Testis (tissue), 3 donors: ENCODE results near the gene TSPAN2. TPM values are rescaled to one million over a fixed set of nuclear protein-coding genes. Genes with fewer than 3 reads are reported as not detected.

ENCODE experiments used
- DNase-seq: peaks from one replicate; pipeline ENCODE4 v3.0.0-alpha.2; 2019
- H3K27ac ChIP-seq, 2 donors: fragments of 200-600 bp; sonication (generic); one replicate each; pipeline ENCODE4 v1.5.1; 2019
- H3K27me3 ChIP-seq: fragments of 200-600 bp; sonication (generic); one replicate; pipeline ENCODE4 v1.5.1; 2019
- H3K36me3 ChIP-seq: fragments of 200-600 bp; sonication (generic); one replicate; pipeline ENCODE4 v1.5.1; 2017; ENCODE audit warnings: low read depth; ENCODE audit errors: missing control alignments
- H3K4me1 ChIP-seq: fragments of 200-600 bp; sonication (generic); one replicate; pipeline ENCODE4 v1.5.1; 2019
- H3K4me3 ChIP-seq, 2 donors: fragments of 200-600 bp; sonication (generic); one replicate each; pipeline ENCODE4 v1.5.1; 2017 to 2019
- H3K9me3 ChIP-seq: fragments of 200-600 bp; sonication (generic); one replicate; pipeline ENCODE4 v1.5.1; 2017
- POLR2A ChIP-seq: fragments of 450-650 bp; IDR thresholded peaks from one replicate; pipeline ENCODE4 v1.6.1; 2017; ENCODE audit warnings: antibody characterized with exemption, mild to moderate bottlenecking, moderate library complexity
- WGBS, 2 donors: methylation state at CpG; one replicate each; pipeline ENCODE4 v1.1.5; 2018; 5-methylcytosine and 5-hydroxymethylcytosine counted together
- intact Hi-C: fragments of 100-400 bp; cut with DNase I; formaldehyde crosslinking; loops from one replicate; pipeline ENCODE4 v1.15.1; 2023; ENCODE audit warnings: low total_unique reads
- polyA plus RNA-seq: library from polyadenylated mRNA; stranded (reverse); fragments of 350-450 nt; fragmentation: Illumina TruSeq; extraction: RNeasy Lipid Tissue Mini Kit (QIAGEN cat#74804); gene quantifications from one replicate; pipeline ENCODE4 v1.2.3, GENCODE V29; 2014; ENCODE audit warnings: low read depth, low replicate concordance; ENCODE audit not compliant: insufficient read depth
- total RNA-seq, 2 donors: library from RNA; depleted of rRNA; stranded (reverse); fragments of >200 nt; gene quantifications; one replicate each; pipeline ENCODE4 v1.2.3, GENCODE V29; 2016
- TF ChIP-seq, protein P1 (sequence below), 3 experiments: fragments of 450-650 bp in 2 of 3; fragments of 200-600 bp in 1 of 3; sonication (generic) in 1 of 3; IDR thresholded peaks; one replicate each; pipeline ENCODE4 v1.5.1; 2016 to 2019; ENCODE audit warnings: antibody characterized with exemption in 3 of 3, mild to moderate bottlenecking in 2 of 3, moderate library complexity in 1 of 3

The TSPAN2 gene
- total and polyA plus RNA-seq, 3 donors from 2014 or later = 1.0 to 6.0 (median 1.2) TPM

DNA sequence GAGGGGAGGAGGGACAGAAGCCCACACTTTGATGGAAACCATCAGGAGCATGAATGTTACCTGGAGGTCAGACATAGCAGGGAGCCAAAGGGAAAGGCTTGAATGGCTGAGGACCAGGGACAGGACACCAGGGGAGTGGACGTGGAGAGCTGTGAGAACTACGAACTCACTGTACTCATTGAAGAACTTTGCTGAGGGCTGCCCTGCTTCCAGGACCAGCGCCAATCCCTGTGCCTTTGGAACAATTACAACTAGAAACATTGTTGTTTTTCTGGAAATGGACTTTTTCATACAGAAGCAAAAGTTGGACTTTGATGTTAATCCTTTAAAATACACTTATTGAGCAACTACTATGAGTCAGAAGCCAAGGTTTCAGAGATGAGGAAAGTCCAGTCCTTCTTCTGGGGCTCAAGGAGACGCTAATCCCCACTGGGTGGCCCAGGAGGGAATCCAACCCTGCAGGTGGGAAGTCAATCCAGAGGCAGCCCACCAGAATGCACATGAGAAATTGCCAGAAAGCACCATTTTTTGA, 12.9 kb downstream of the TSPAN2 start:
- 41 to 55% methylated on average over 4 of the region's 4 CpGs for WGBS, 2 donors
- intact Hi-C loops = no loop called here
- TF ChIP-seq POLR2A = no peak
- TF ChIP-seq, protein P1, sequence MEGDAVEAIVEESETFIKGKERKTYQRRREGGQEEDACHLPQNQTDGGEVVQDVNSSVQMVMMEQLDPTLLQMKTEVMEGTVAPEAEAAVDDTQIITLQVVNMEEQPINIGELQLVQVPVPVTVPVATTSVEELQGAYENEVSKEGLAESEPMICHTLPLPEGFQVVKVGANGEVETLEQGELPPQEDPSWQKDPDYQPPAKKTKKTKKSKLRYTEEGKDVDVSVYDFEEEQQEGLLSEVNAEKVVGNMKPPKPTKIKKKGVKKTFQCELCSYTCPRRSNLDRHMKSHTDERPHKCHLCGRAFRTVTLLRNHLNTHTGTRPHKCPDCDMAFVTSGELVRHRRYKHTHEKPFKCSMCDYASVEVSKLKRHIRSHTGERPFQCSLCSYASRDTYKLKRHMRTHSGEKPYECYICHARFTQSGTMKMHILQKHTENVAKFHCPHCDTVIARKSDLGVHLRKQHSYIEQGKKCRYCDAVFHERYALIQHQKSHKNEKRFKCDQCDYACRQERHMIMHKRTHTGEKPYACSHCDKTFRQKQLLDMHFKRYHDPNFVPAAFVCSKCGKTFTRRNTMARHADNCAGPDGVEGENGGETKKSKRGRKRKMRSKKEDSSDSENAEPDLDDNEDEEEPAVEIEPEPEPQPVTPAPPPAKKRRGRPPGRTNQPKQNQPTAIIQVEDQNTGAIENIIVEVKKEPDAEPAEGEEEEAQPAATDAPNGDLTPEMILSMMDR (IDR thresholded peaks at IDR 0.05) = no peak
- Histone ChIP-seq H3K4me1 (peaks cover 7% of the 10 kb centered on the region), H3K9me3 (no peaks in the 10 kb centered on the region), H3K27me3 (no peaks in the 10 kb centered on the region), H3K27ac (no peak overlapping the region), H3K4me3 (no peak overlapping the region), H3K36me3 (no peaks in the 10 kb centered on the region)
- DNase-seq = peak; percentile 77

DNA sequence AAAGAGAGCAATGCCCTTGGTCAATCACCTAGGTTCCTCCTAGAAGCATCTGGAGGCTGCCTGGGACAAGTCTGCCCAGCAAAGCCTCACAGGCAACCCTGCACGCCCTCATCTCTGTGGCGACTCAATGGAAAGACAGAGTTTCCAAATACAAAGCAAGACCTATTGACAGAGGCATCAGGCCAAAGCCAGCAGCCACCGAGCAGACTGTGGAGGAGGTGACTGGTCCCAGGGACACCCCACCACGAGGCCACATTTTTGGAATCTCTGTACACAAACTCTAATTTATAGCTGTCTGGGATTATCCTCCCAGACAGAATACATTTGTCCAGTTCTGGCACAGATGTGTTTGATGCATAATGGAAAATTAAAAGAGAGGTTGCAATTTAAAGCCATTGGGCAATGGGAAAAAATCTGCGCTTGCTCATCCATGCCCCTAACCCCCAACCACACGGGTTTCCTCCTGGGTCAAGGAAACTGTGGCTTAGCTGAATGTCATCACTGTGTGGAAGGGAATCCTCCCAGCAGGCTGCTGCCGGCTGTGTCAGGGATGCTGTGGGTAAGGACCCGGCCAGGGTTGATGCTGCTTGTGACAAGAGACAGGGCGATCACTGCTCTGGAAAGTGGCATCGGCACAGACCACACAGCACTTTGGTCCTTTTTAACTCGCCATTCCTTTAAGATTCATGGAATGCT, 14.3 kb downstream of the TSPAN2 start:
- H3K36me3 ChIP-seq = no peaks in the 10 kb centered on the region
- no peak overlapping the region for H3K4me3 ChIP-seq
- no peaks in the 10 kb centered on the region for H3K9me3 ChIP-seq
- WGBS, 2 donors = 49 to 54% methylated on average over 10 to 11 of the region's 11 CpGs
- H3K27me3 ChIP-seq = no peaks in the 10 kb centered on the region
- no peak overlapping the region for H3K27ac ChIP-seq
- no peak for TF ChIP-seq POLR2A
- TF ChIP-seq, protein P1 (IDR thresholded peaks at IDR 0.05) = no peak
- no peak for DNase-seq
- H3K4me1 ChIP-seq = peaks cover 7% of the 10 kb centered on the region
- intact Hi-C loops = no loop called here

DNA sequence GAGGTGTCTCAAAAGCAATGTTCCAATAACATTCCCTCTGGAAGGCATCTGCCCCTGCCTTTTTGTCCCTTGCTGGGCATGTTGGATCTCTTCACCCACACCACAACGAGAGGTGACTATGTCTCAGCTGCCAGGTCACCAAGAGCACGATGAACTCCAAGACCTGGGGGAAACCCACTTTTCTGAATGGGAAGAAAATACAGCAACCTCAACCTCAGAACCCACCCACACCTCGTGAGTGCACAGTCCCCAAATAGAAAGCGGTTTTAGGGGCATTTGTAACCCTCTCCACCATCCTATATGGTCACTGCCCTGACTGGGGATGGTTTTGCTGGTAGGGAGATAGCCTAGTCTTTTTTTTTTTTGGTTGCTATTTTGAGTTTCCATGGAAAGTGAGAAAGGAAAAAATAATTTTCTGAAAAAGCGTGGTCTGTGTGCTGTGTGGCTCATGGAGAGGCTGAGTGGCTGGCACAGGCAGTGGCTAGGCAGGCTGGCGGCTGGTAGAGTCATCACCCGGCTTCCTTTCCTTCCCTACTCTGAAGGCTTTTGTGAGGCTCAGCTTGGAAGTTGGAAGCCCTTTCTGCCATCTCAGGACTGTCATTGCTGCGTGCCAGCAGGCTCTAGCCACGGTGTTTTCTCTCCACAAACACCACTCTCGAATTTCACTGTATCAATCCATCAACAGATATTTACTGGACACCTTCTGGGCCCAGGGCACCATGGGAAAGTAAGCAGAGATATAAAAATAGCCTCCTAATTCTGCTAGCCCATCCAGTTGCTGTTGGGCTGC, 15.8 kb downstream of the TSPAN2 start:
- no peak overlapping the region for H3K27ac ChIP-seq
- H3K4me1 ChIP-seq = peaks cover 7% of the 10 kb centered on the region
- H3K36me3 ChIP-seq = no peaks in the 10 kb centered on the region
- no peak for DNase-seq
- WGBS, 2 donors = 67 to 87% methylated on average over 10 of the region's 10 CpGs
- H3K27me3 ChIP-seq = no peaks in the 10 kb centered on the region
- intact Hi-C loops = no loop called here
- H3K9me3 ChIP-seq = no peaks in the 10 kb centered on the region
- no peak overlapping the region for H3K4me3 ChIP-seq
- TF ChIP-seq, protein P1 (IDR thresholded peaks at IDR 0.05) = no peak
- TF ChIP-seq POLR2A = no peak

DNA sequence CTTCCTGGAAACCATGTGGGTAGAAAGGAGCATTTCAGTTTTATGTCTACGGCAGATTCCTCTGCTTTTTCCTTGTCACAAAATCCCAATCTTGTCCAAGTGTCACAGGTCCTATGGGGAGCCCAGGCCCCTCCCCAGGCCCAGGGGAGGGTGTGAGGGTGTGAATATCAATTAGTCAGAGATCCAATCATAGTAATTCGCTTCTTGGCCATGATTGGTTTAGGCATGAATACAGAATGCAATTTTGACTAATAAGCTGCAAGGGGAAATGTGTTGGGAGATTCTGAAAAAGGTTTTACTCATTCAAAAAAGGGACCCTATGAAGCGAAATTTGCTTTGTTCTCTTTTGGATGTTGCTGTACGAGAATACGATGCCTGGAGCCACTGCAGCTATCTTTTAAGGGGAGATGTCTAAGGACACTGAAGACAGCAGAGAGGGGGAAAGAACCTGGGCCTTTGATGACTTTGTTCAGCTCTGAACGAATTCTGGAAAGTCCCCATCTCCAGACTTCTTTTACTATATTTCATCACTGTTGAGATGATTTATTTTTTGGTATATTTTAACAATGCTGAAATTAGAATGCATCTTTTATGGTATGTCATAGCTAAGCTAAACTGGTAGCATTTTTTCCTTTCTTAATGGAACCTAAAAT, 18.2 kb downstream of the TSPAN2 start:
- no peak overlapping the region for H3K27ac ChIP-seq
- 88 to 91% methylated on average over 6 of the region's 6 CpGs for WGBS, 2 donors

More for the DNA sequence above, 18.2 kb downstream of the TSPAN2 start:
- no peaks in the 10 kb centered on the region for H3K36me3 ChIP-seq
- no peaks in the 10 kb centered on the region for H3K27me3 ChIP-seq
- TF ChIP-seq, protein P1 (IDR thresholded peaks at IDR 0.05) = no peak
- TF ChIP-seq POLR2A = no peak
- no peak for DNase-seq
- H3K4me1 ChIP-seq = peaks cover 2% of the 10 kb centered on the region
- no peaks in the 10 kb centered on the region for H3K9me3 ChIP-seq
- H3K4me3 ChIP-seq = no peak overlapping the region
- intact Hi-C loops = no loop called here
